ENCODE data around the gene VAV3. TPM values are rescaled to one million over a fixed set of nuclear protein-coding genes. Genes with fewer than 3 reads are reported as not detected.

The VAV3 gene
- total RNA-seq, 1 donor from 2014 or later: 2.6 TPM

DNA sequence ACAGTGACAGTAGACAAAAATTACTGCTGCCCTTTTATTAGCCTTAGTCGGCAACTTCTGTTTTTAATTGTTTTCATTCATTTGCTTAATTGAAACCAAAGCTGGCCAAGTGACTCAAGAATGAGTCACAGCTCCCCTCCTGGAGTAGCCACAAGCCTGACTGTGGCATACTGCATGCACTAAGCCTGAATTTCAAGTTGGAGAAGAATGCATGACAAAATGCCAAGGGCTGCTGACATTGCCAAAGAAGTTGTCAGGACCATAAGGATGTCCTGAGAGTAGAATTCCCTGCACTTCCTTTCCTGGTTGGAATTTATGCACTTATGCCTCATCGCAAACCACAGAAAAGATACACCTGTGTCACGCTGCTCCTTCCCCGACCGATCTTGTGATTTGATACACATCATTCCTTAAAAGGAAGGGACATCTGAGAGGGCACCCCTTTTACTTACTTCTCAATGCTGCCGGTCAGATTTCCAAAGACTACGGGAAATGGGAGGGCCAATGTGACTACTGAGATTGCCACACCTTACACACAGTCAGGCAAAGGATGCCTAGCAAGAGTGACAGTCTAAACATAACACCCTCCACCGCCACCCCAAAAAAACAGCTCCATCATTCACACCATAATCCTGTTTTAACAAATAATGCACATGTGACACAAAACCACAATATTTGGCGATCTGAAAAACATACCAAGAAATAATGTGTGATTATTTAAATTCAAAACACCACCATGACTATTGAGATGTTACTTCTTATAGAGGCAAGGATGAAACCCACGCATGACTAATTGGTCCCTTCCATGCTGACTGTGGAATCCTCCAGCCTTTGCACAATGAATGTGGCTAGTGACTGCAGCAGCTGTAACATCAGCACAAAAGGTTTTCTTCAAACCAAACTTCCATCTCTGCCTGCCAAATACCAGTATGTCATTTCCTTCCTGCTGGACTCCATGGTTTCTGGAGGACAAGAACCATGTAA lies 28.2 kb downstream of the VAV3 start:
- DNase-seq (ENCODE audit: low read depth): peak; percentile 95
- Mint-ChIP-seq H3K4me1 (ENCODE audit: low read depth, unreplicated experiment) (peaks cover 23% of the 10 kb centered on the region), H3K4me3 (ENCODE audit: unreplicated experiment) (peak overlapping the region; percentile 30), H3K36me3 (ENCODE audit: low read depth, unreplicated experiment) (no peaks in the 10 kb centered on the region), H3K9me3 (ENCODE audit: unreplicated experiment) (no peaks in the 10 kb centered on the region), H3K27ac (ENCODE audit: unreplicated experiment) (peak overlapping the region; percentile 79), H3K27me3 (ENCODE audit: low read depth, unreplicated experiment) (no peaks in the 10 kb centered on the region)
- H3K79me2 ChIP-seq (ENCODE audit: insufficient read depth, low read length): no peaks in the 10 kb centered on the region
- H3K27me3 ChIP-seq (ENCODE audit: insufficient read depth, low read length): no peaks in the 10 kb centered on the region
- TF ChIP-seq, protein P1, sequence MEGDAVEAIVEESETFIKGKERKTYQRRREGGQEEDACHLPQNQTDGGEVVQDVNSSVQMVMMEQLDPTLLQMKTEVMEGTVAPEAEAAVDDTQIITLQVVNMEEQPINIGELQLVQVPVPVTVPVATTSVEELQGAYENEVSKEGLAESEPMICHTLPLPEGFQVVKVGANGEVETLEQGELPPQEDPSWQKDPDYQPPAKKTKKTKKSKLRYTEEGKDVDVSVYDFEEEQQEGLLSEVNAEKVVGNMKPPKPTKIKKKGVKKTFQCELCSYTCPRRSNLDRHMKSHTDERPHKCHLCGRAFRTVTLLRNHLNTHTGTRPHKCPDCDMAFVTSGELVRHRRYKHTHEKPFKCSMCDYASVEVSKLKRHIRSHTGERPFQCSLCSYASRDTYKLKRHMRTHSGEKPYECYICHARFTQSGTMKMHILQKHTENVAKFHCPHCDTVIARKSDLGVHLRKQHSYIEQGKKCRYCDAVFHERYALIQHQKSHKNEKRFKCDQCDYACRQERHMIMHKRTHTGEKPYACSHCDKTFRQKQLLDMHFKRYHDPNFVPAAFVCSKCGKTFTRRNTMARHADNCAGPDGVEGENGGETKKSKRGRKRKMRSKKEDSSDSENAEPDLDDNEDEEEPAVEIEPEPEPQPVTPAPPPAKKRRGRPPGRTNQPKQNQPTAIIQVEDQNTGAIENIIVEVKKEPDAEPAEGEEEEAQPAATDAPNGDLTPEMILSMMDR (IDR thresholded peaks at IDR 0.05; ENCODE audit: insufficient read depth, low read depth, low read length): no peak
- TF ChIP-seq EZH2 (IDR thresholded peaks at IDR 0.05; ENCODE audit: insufficient read depth, low read length): no peak
- peaks cover 19% of the 10 kb centered on the region for H3K4me1 ChIP-seq (ENCODE audit: insufficient read depth, low read length)
- H3K9ac ChIP-seq (ENCODE audit: low read length): no peak overlapping the region
- H3K36me3 ChIP-seq (ENCODE audit: insufficient read depth, low read length): no peaks in the 10 kb centered on the region
- H3K9me3 ChIP-seq (ENCODE audit: insufficient read depth, low read depth, low read length): no peaks in the 10 kb centered on the region
- peak overlapping the region; percentile 78 for H3K4me2 ChIP-seq (ENCODE audit: low read length)
- H3K4me3 ChIP-seq (ENCODE audit: insufficient read depth, low read depth, low read length): no peak overlapping the region
- no peaks in the 10 kb centered on the region for H4K20me1 ChIP-seq (ENCODE audit: insufficient read depth, low read length)
- peak; percentile 54 for FAIRE-seq
- H2AFZ ChIP-seq (ENCODE audit: low read depth, low read length): no peak overlapping the region
- peak overlapping the region; percentile 3 for H3K27ac ChIP-seq (ENCODE audit: low read depth, low read length)

DNA sequence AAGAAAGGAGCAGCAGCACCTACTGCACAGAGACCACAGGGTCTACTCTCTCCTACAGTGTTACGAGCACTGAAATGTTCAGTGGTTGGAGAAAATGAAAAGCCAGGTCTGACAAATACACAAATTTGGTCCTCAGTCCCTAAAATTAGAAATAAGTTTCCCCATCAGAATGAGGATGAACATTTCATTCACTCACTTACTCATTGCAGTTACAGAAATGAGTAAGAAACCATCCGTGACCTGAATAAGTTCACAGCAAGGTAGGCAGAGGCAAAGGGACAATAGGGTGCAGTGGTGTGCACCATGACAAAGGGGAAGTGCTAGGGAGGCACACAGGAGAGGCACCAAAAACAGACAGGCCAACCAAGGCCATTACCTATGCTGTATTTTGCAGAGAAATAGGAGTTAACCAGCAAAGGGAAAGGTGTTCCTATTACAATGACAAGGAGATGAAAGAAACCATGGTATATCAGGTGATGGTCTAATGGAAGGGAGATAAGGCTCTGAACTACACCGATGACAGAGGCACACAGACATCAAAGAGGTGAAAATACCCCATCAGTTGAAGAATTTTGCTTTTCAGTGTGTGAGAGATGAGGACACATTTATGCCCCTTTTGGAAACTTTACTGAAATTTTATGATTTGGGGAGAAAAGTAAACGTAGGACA lies 29.4 kb downstream of the VAV3 start:
- no peak overlapping the region for H3K4me3 Mint-ChIP-seq (ENCODE audit: unreplicated experiment)
- H3K27me3 Mint-ChIP-seq (ENCODE audit: low read depth, unreplicated experiment): no peaks in the 10 kb centered on the region
- H3K79me2 ChIP-seq (ENCODE audit: insufficient read depth, low read length): no peaks in the 10 kb centered on the region
- H3K9me3 ChIP-seq (ENCODE audit: insufficient read depth, low read depth, low read length): no peaks in the 10 kb centered on the region
- H3K4me3 ChIP-seq (ENCODE audit: insufficient read depth, low read depth, low read length): no peak overlapping the region
- no peaks in the 10 kb centered on the region for H3K9me3 Mint-ChIP-seq (ENCODE audit: unreplicated experiment)
- H2AFZ ChIP-seq (ENCODE audit: low read depth, low read length): no peak overlapping the region
- H3K36me3 ChIP-seq (ENCODE audit: insufficient read depth, low read length): no peaks in the 10 kb centered on the region
- H3K4me2 ChIP-seq (ENCODE audit: low read length): peak overlapping the region; percentile 10
- TF ChIP-seq, protein P1 (IDR thresholded peaks at IDR 0.05; ENCODE audit: insufficient read depth, low read depth, low read length): no peak
- TF ChIP-seq EZH2 (IDR thresholded peaks at IDR 0.05; ENCODE audit: insufficient read depth, low read length): no peak
- no peak for FAIRE-seq
- H3K27ac Mint-ChIP-seq (ENCODE audit: unreplicated experiment): no peak overlapping the region
- H3K4me1 ChIP-seq (ENCODE audit: insufficient read depth, low read length): peaks cover 19% of the 10 kb centered on the region
- H4K20me1 ChIP-seq (ENCODE audit: insufficient read depth, low read length): no peaks in the 10 kb centered on the region
- H3K9ac ChIP-seq (ENCODE audit: low read length): no peak overlapping the region
- H3K27ac ChIP-seq (ENCODE audit: low read depth, low read length): no peak overlapping the region
- no peaks in the 10 kb centered on the region for H3K27me3 ChIP-seq (ENCODE audit: insufficient read depth, low read length)
- no peak for DNase-seq (ENCODE audit: low read depth)
- no peaks in the 10 kb centered on the region for H3K36me3 Mint-ChIP-seq (ENCODE audit: low read depth, unreplicated experiment)
- peaks cover 23% of the 10 kb centered on the region for H3K4me1 Mint-ChIP-seq (ENCODE audit: low read depth, unreplicated experiment)

All from astrocyte (in vitro differentiated cells and primary cell).